Measurements from ENCODE around the gene RND3.

RND3 gene

GRCh38 chr2:150438654-150439053 is 48.8 kb downstream of the RND3 start (continued):
- TF ChIP-seq ZBTB26 (tag by site-specific recombination; optimal IDR thresholded peaks at IDR 0.05), result no peak
- no peak for TF ChIP-seq ZNF214 (tag by site-specific recombination; IDR thresholded peaks at IDR 0.05; ENCODE audit: borderline replicate concordance)
- TF ChIP-seq ZNF501 (tag by site-specific recombination; IDR thresholded peaks at IDR 0.05), result no peak
- no peak for TF ChIP-seq ZNF660 (tag by site-specific recombination; IDR thresholded peaks at IDR 0.05)
- no peak for TF ChIP-seq ZNF223 (tag by site-specific recombination; IDR thresholded peaks at IDR 0.05)

GRCh38 chr2:150438041-150438440 is 49.4 kb downstream of the RND3 start:
- Histone ChIP-seq H3K36me3 (ENCODE audit: control insufficient read depth in 2 of 2, insufficient read depth in 1 of 2, low read length in 2 of 2) (no peaks in the 10 kb centered on the region), H3K9me3 (ENCODE audit: control insufficient read depth, insufficient read depth, low read depth, low read length) (no peaks in the 10 kb centered on the region), H3K4me1 (ENCODE audit: control insufficient read depth, insufficient read depth, low read length) (no peaks in the 10 kb centered on the region), H3K4me3 (ENCODE audit: low read depth, low read length) (no peak overlapping the region), H3K27ac (ENCODE audit: extremely low read depth, low read depth, low read length) (no peak overlapping the region)
- CTCF ChIA-PET, result no interaction called here
- POLR2A ChIA-PET, result no interaction called here
- TF ChIP-seq SALL2 (tag by site-specific recombination; IDR thresholded peaks at IDR 0.05; ENCODE audit: borderline replicate concordance) (no peak), KLF10 (tag by site-specific recombination; IDR thresholded peaks at IDR 0.05) (no peak), ZNF423 (tag by site-specific recombination; IDR thresholded peaks at IDR 0.05) (no peak), ZNF704 (tag by site-specific recombination; IDR thresholded peaks at IDR 0.05) (no peak), ZNF48 (tag by site-specific recombination; IDR thresholded peaks at IDR 0.05) (no peak), ZNF121 (tag by site-specific recombination; IDR thresholded peaks at IDR 0.05) (no peak), ZNF654 (tag by site-specific recombination; IDR thresholded peaks at IDR 0.05; ENCODE audit: low read depth) (no peak), ZFP3 (tag by site-specific recombination; IDR thresholded peaks at IDR 0.05; ENCODE audit: low read depth) (no peak), ZBTB44 (tag by site-specific recombination; IDR thresholded peaks at IDR 0.05) (no peak), ZNF174 (tag by site-specific recombination; IDR thresholded peaks at IDR 0.05) (no peak), ZBTB20 (tag by site-specific recombination; IDR thresholded peaks at IDR 0.05) (no peak), BCL11B (tag by site-specific recombination; IDR thresholded peaks at IDR 0.05; ENCODE audit: low read depth) (no peak), ZNF670 (tag by site-specific recombination; IDR thresholded peaks at IDR 0.05; ENCODE audit: low read depth) (no peak), ZBTB7A (tag by site-specific recombination; IDR thresholded peaks at IDR 0.05; ENCODE audit: low read depth) (no peak), ZBTB8A (tag by site-specific recombination; IDR thresholded peaks at IDR 0.05) (no peak), ZNF362 (tag by site-specific recombination; IDR thresholded peaks at IDR 0.05) (no peak)

GRCh38 chr2:150432312-150432625 is 55.2 kb downstream of the RND3 start:
- TF ChIP-seq ZNF521 (tag by site-specific recombination; IDR thresholded peaks at IDR 0.05) (no peak), ZNF155 (tag by site-specific recombination; IDR thresholded peaks at IDR 0.05) (no peak), ZSCAN30 (tag by site-specific recombination; IDR thresholded peaks at IDR 0.05) (no peak), ZNF239 (tag by site-specific recombination; IDR thresholded peaks at IDR 0.05) (no peak), YY2 (tag by site-specific recombination; IDR thresholded peaks at IDR 0.05) (no peak), ZNF112 (tag by site-specific recombination; IDR thresholded peaks at IDR 0.05) (no peak), ZXDB (tag by site-specific recombination; IDR thresholded peaks at IDR 0.05) (no peak), ZNF791 (tag by site-specific recombination; IDR thresholded peaks at IDR 0.05) (no peak), PRDM4 (tag by site-specific recombination; IDR thresholded peaks at IDR 0.05) (no peak), REPIN1 (tag by site-specific recombination; IDR thresholded peaks at IDR 0.05; ENCODE audit: low read depth) (no peak)
- no peak overlapping the region for H3K4me3 ChIP-seq (ENCODE audit: low read depth, low read length)
- H3K27ac ChIP-seq (ENCODE audit: extremely low read depth, low read depth, low read length), result no peak overlapping the region
- ChIA-PET CTCF (no interaction called here), POLR2A (no interaction called here)
- H3K9me3 ChIP-seq (ENCODE audit: control insufficient read depth, insufficient read depth, low read depth, low read length), result no peaks in the 10 kb centered on the region
- no peaks in the 10 kb centered on the region for H3K4me1 ChIP-seq (ENCODE audit: control insufficient read depth, insufficient read depth, low read length)
- no peaks in the 10 kb centered on the region for H3K36me3 ChIP-seq (ENCODE audit: control insufficient read depth in 2 of 2, insufficient read depth in 1 of 2, low read length in 2 of 2)
